H1 (cell line): ENCODE measurements around the gene VAV2. TPM values are rescaled to one million over a fixed set of nuclear protein-coding genes. Genes with fewer than 3 reads are reported as not detected.

Experiments
- BRCA1 ChIP-seq: IDR thresholded peaks from 2 replicates; pipeline ENCODE4 v1.6.1; 2012; ENCODE audit warnings: low read depth, low read length, improper control_type of control experiment
- CHD7 ChIP-seq: fragments of 300-600 bp; sonication (generic); IDR thresholded peaks from 2 replicates; pipeline ENCODE4 v1.7.1; 2012; ENCODE audit warnings: low read length, moderate library complexity, mild to moderate bottlenecking, inconsistent platforms; ENCODE audit not compliant: insufficient replicate concordance
- CREB1 ChIP-seq: IDR thresholded peaks from 2 replicates; pipeline ENCODE4 v1.6.1; 2012; ENCODE audit warnings: inconsistent platforms
- E2F6 ChIP-seq: IDR thresholded peaks from 2 replicates; pipeline ENCODE4 v1.6.1; 2012; ENCODE audit warnings: inconsistent platforms
- EZH2 ChIP-seq: fragments of 200-600 bp; sonication (generic); IDR thresholded peaks from 2 replicates; pipeline ENCODE4 v1.7.1; 2012; ENCODE audit warnings: low read depth, mild to moderate bottlenecking, moderate library complexity, low read length, inconsistent platforms; ENCODE audit not compliant: severe bottlenecking
- HDAC6 ChIP-seq: IDR thresholded peaks from one replicate; pipeline ENCODE4 v1.7.1; 2012; ENCODE audit warnings: low read depth, mild to moderate bottlenecking, inconsistent platforms, low read length, moderate library complexity
- RXRA ChIP-seq: IDR thresholded peaks from 2 replicates; pipeline ENCODE4 v1.6.1; 2011; ENCODE audit warnings: low read depth, mild to moderate bottlenecking, low read length, moderate library complexity; ENCODE audit not compliant: insufficient read depth
- SAP30 ChIP-seq: fragments of 300-600 bp; sonication (generic); IDR thresholded peaks from 2 replicates; pipeline ENCODE4 v1.7.1; 2012; ENCODE audit warnings: low read length, moderate library complexity, mild to moderate bottlenecking, inconsistent platforms; ENCODE audit not compliant: insufficient read depth, insufficient replicate concordance
- SIX5 ChIP-seq: IDR thresholded peaks from 2 replicates; pipeline ENCODE4 v1.6.1; 2011; ENCODE audit warnings: mild to moderate bottlenecking, low read depth, low read length
- TAF7 ChIP-seq: optimal IDR thresholded peaks from 2 replicates; pipeline ENCODE3; 2011; ENCODE audit warnings: low read depth, mild to moderate bottlenecking, inconsistent platforms, low read length, moderate library complexity, borderline replicate concordance
- polyA plus RNA-seq, 7 experiments: library from polyadenylated mRNA; depleted of rRNA in 3 of 7; stranded (reverse) in 5 of 7; unstranded in 2 of 7; fragments of >200 nt in 5 of 7; fragments of 200-250 nt in 2 of 7; gene quantifications; 1 replicate in 5 of 7; 2 replicates in 1 of 7; 4 replicates in 1 of 7; pipeline versions ENCODE4 v1.2.1 to v1.2.3, GENCODE V29; 2011 to 2013; ENCODE audit warnings: missing spikeins in 2 of 7, mixed read lengths in 2 of 7
- total RNA-seq: library from RNA; stranded (reverse); fragmentation: NEBNext Ultra II Directional; extraction: Animal tissue kit (Norgen Biotek cat#: 25700); gene quantifications from 2 replicates; pipeline ENCODE4 v1.2.1, GENCODE V29; 2021

VAV2 gene
- total and polyA plus RNA-seq, 2 of the 8 experiments (the other 6 are each of a cell fraction or from before 2014, with no cell fraction given), result 13.6 to 37.6 TPM

- TF ChIP-seq CHD7 (no peak), EZH2 (no peak), TAF7 (no peak), RXRA (no peak), SIX5 (no peak), CREB1 (no peak), E2F6 (no peak), HDAC6 (no peak), SAP30 (no peak), BRCA1 (no peak)
Measured at GRCh38 chr9:133989625-133990365, 2.3 kb downstream of the VAV2 start (continued).
